Muscle of arm (tissue), 12 donors: ENCODE data around the gene REEP6. TPM values are rescaled to one million over a fixed set of nuclear protein-coding genes. Genes with fewer than 3 reads are reported as not detected.

Experiments used
- polyA plus RNA-seq, 12 donors: library from polyadenylated mRNA; unstranded; fragments of 120-200 nt; gene quantifications; one replicate each; pipeline ENCODE4 v1.2.1, GENCODE V29; 2013; ENCODE audit not compliant: insufficient read length in 12 of 12

REEP6 gene
- polyA plus RNA-seq, 12 donors, result 1.2 to 16.1 (median 1.7) TPM; not detected in 1

Other genes with a start within 250 kb of the REEP6 start
- gene ATP5F1D, start 249.4 kb upstream of the REEP6 start, polyA plus RNA-seq, result 100 to 1,000 TPM in 10 of 12 donors, 10 to 100 TPM in 1, not detected in 1; 94.6 to 231 (median 136) TPM
- gene MIDN, start 242.6 kb upstream of the REEP6 start, polyA plus RNA-seq, result 100 to 1,000 TPM in 1 of 12 donors, 10 to 100 TPM in 11; 22.4 to 149 (median 30.9) TPM
- 100 to 1,000 TPM; 391 to 559 (median 467) TPM for gene CIRBP, start 221.8 kb upstream of the REEP6 start, polyA plus RNA-seq
- gene FAM174C, start 215.7 kb upstream of the REEP6 start, polyA plus RNA-seq, result 10 to 100 TPM in 9 of 12 donors, 1 to 10 TPM in 1, not detected in 2; 9.4 to 17.0 (median 12.6) TPM
- gene EFNA2, start 205.3 kb upstream of the REEP6 start, polyA plus RNA-seq, result 10 to 100 TPM in 1 of 12 donors, 1 to 10 TPM in 6, under 1 TPM in 4, not detected in 1; 0.33 to 12.8 (median 1.5) TPM
- gene NDUFS7, start 107.3 kb upstream of the REEP6 start, polyA plus RNA-seq, result 10 to 100 TPM in 11 of 12 donors, not detected in 1; 44.5 to 91.2 (median 61.1) TPM
- gene GAMT, start 89.6 kb upstream of the REEP6 start, polyA plus RNA-seq, result 100 to 1,000 TPM in 10 of 12 donors, 10 to 100 TPM in 1, not detected in 1; 83.4 to 279 (median 178) TPM
- gene DAZAP1, start 83.6 kb upstream of the REEP6 start, polyA plus RNA-seq, result 100 to 1,000 TPM in 1 of 12 donors, 10 to 100 TPM in 10, not detected in 1; 53.6 to 125 (median 62.2) TPM
- 1,000 to 10,000 TPM in 4 of 12 donors, 100 to 1,000 TPM in 7, not detected in 1; 661 to 1,382 (median 915) TPM for gene RPS15, start 52.8 kb upstream of the REEP6 start, polyA plus RNA-seq
- gene APC2, start 41.1 kb upstream of the REEP6 start, polyA plus RNA-seq, result 1 to 10 TPM in 2 of 12 donors, under 1 TPM in 9, not detected in 1; 0.45 to 6.1 (median 0.74) TPM
- gene C19orf25, start 12.0 kb upstream of the REEP6 start, polyA plus RNA-seq, result 10 to 100 TPM in 11 of 12 donors, not detected in 1; 13.1 to 23.4 (median 14.4) TPM
- gene PCSK4, start 831 bp upstream of the REEP6 start, polyA plus RNA-seq, result 1 to 10 TPM in 3 of 12 donors, under 1 TPM in 7, not detected in 2; 0.52 to 3.3 (median 0.79) TPM
- 10 to 100 TPM in 11 of 12 donors, not detected in 1; 10.4 to 20.2 (median 14.7) TPM for gene ADAMTSL5, start 21.8 kb downstream of the REEP6 start, polyA plus RNA-seq
- under 1 TPM in 7 of 12 donors, not detected in 5; 0.17 to 0.78 (median 0.24) TPM for gene PLK5, start 32.9 kb downstream of the REEP6 start, polyA plus RNA-seq
- gene MEX3D, start 77.1 kb downstream of the REEP6 start, polyA plus RNA-seq, result 10 to 100 TPM in 11 of 12 donors, not detected in 1; 17.1 to 35.0 (median 21.8) TPM
- gene MBD3, start 101.7 kb downstream of the REEP6 start, polyA plus RNA-seq, result 10 to 100 TPM in 11 of 12 donors, not detected in 1; 40.7 to 68.7 (median 44.7) TPM
- 100 to 1,000 TPM in 6 of 12 donors, 10 to 100 TPM in 5, not detected in 1; 49.0 to 127 (median 106) TPM for gene UQCR11, start 114.3 kb downstream of the REEP6 start, polyA plus RNA-seq
- 100 to 1,000 TPM in 10 of 12 donors, 10 to 100 TPM in 1, not detected in 1; 96.3 to 195 (median 120) TPM for gene TCF3, start 161.4 kb downstream of the REEP6 start, polyA plus RNA-seq